Measurements from ENCODE around the gene ZNF157.

Gene ZNF157

GRCh38 chrX:47446971-47447370 is 76.6 kb downstream of the ZNF157 start:
- H3K27me3 ChIP-seq (ENCODE audit: insufficient read depth, low read length, poor library complexity) = no peaks in the 10 kb centered on the region
- no peaks in the 10 kb centered on the region for H3K79me2 ChIP-seq (ENCODE audit: insufficient read depth, low read length)
- no peak overlapping the region for H3K27ac ChIP-seq (ENCODE audit: low read length)
- TF ChIP-seq EZH2 (IDR thresholded peaks at IDR 0.05; ENCODE audit: borderline replicate concordance, low read depth, low read length, severe bottlenecking) (no peak), CTCF (IDR thresholded peaks at IDR 0.05; ENCODE audit: borderline replicate concordance, extremely low read depth, low read length, poor library complexity, severe bottlenecking) (no peak)
- no peaks in the 10 kb centered on the region for H3K4me1 ChIP-seq (ENCODE audit: insufficient read depth, low read length)
- no peak overlapping the region for H3K4me3 ChIP-seq (ENCODE audit: low read depth in 1 of 2, low read length in 2 of 2)
- no peak overlapping the region for H2AFZ ChIP-seq (ENCODE audit: low read depth, low read length)
- ATAC-seq (ENCODE audit: insufficient read depth, low read depth) (no peak), DNase-seq (no peak)
- no peak overlapping the region for H3K4me2 ChIP-seq (ENCODE audit: insufficient read depth, low read length)
- no peak overlapping the region for H3K9ac ChIP-seq (ENCODE audit: low read depth, low read length)
- peaks cover 34% of the 10 kb centered on the region for H3K36me3 ChIP-seq (ENCODE audit: insufficient read depth, low read length)
- H3K9me3 ChIP-seq (ENCODE audit: insufficient read depth, low read length, severe bottlenecking) = peaks cover 5% of the 10 kb centered on the region
- H4K20me1 ChIP-seq (ENCODE audit: insufficient read depth, low read length) = no peaks in the 10 kb centered on the region

- DNase-seq (no peak), ATAC-seq (ENCODE audit: insufficient read depth, low read depth) (no peak)
- no peak overlapping the region for H3K9ac ChIP-seq (ENCODE audit: low read depth, low read length)
- TF ChIP-seq CTCF (IDR thresholded peaks at IDR 0.05; ENCODE audit: borderline replicate concordance, extremely low read depth, low read length, poor library complexity, severe bottlenecking) = no peak
- TF ChIP-seq EZH2 (IDR thresholded peaks at IDR 0.05; ENCODE audit: borderline replicate concordance, low read depth, low read length, severe bottlenecking) = no peak
- no peaks in the 10 kb centered on the region for H4K20me1 ChIP-seq (ENCODE audit: insufficient read depth, low read length)
- H3K27me3 ChIP-seq (ENCODE audit: insufficient read depth, low read length, poor library complexity) = no peaks in the 10 kb centered on the region
- H3K4me3 ChIP-seq (ENCODE audit: low read depth in 1 of 2, low read length in 2 of 2) = no peak overlapping the region
- no peaks in the 10 kb centered on the region for H3K79me2 ChIP-seq (ENCODE audit: insufficient read depth, low read length)
- H3K27ac ChIP-seq (ENCODE audit: low read length) = no peak overlapping the region
- H3K36me3 ChIP-seq (ENCODE audit: insufficient read depth, low read length) = peaks cover 40% of the 10 kb centered on the region
- no peak overlapping the region for H2AFZ ChIP-seq (ENCODE audit: low read depth, low read length)
- H3K9me3 ChIP-seq (ENCODE audit: insufficient read depth, low read length, severe bottlenecking) = peaks cover 5% of the 10 kb centered on the region
- no peak overlapping the region for H3K4me2 ChIP-seq (ENCODE audit: insufficient read depth, low read length)
- no peaks in the 10 kb centered on the region for H3K4me1 ChIP-seq (ENCODE audit: insufficient read depth, low read length)
Observed at GRCh38 chrX:47447607-47448006, 77.2 kb downstream of the ZNF157 start.

- Histone ChIP-seq H3K4me3 (ENCODE audit: low read depth in 1 of 2, low read length in 2 of 2) (no peak overlapping the region), H3K9me3 (ENCODE audit: insufficient read depth, low read length, severe bottlenecking) (peaks cover 5% of the 10 kb centered on the region), H3K4me1 (ENCODE audit: insufficient read depth, low read length) (no peaks in the 10 kb centered on the region), H3K4me2 (ENCODE audit: insufficient read depth, low read length) (no peak overlapping the region), H3K79me2 (ENCODE audit: insufficient read depth, low read length) (no peaks in the 10 kb centered on the region), H2AFZ (ENCODE audit: low read depth, low read length) (no peak overlapping the region), H4K20me1 (ENCODE audit: insufficient read depth, low read length) (no peaks in the 10 kb centered on the region), H3K9ac (ENCODE audit: low read depth, low read length) (no peak overlapping the region), H3K27ac (ENCODE audit: low read length) (no peak overlapping the region), H3K36me3 (ENCODE audit: insufficient read depth, low read length) (peaks cover 46% of the 10 kb centered on the region), H3K27me3 (ENCODE audit: insufficient read depth, low read length, poor library complexity) (no peaks in the 10 kb centered on the region)
- no peak for ATAC-seq (ENCODE audit: insufficient read depth, low read depth)
- no peak for TF ChIP-seq EZH2 (IDR thresholded peaks at IDR 0.05; ENCODE audit: borderline replicate concordance, low read depth, low read length, severe bottlenecking)
- TF ChIP-seq CTCF (IDR thresholded peaks at IDR 0.05; ENCODE audit: borderline replicate concordance, extremely low read depth, low read length, poor library complexity, severe bottlenecking) = no peak
- DNase-seq = no peak
Observed at GRCh38 chrX:47448165-47448806, 77.9 kb downstream of the ZNF157 start.
